WTC11 (cell line): Measurements from ENCODE around the gene OBI1. TPM values are rescaled to one million over a fixed set of nuclear protein-coding genes. Genes with fewer than 3 reads are reported as not detected.

Experiments
- ATAC-seq: fragments of 200-7000 bp; cut with Tn5 transposase; 2 replicates; pipeline ENCODE4 v1.10.0; 2021; ENCODE audit warnings: mild to moderate bottlenecking, moderate library complexity
- CTCF ChIA-PET: fragments of 300-600 bp; sonication (Branson Sonifier 250); formaldehyde crosslinking; loops from one replicate; lab custom pipeline; 2021; ENCODE audit warnings: antibody characterized with exemption; lab: Charles Lee
- POLR2A ChIA-PET: fragments of 350-600 bp; sonication (Branson Sonifier 250); formaldehyde crosslinking; loops from one replicate; lab custom pipeline; 2021; ENCODE audit warnings: antibody characterized with exemption; lab: Charles Lee
- DNase-seq: peaks from one replicate; pipeline ENCODE4 v3.0.0; 2021; ENCODE audit warnings: low spot score
- H3K27ac Mint-ChIP-seq: 2 replicates; pipeline ENCODE4 v1.8.0; 2021; ENCODE audit warnings: mixed read lengths
- H3K27me3 Mint-ChIP-seq: 2 replicates; pipeline ENCODE4 v1.8.0; 2021; ENCODE audit warnings: low read depth, mild to moderate bottlenecking, moderate library complexity, mixed read lengths
- H3K36me3 Mint-ChIP-seq: 2 replicates; pipeline ENCODE4 v1.8.0; 2021; ENCODE audit warnings: mixed read lengths
- H3K4me1 Mint-ChIP-seq: 2 replicates; pipeline ENCODE4 v1.8.0; 2022; ENCODE audit warnings: mixed read lengths
- H3K4me3 Mint-ChIP-seq: 2 replicates; pipeline ENCODE4 v1.8.0; 2021; ENCODE audit warnings: mild to moderate bottlenecking, moderate library complexity, mixed read lengths
- H3K9me3 Mint-ChIP-seq: 2 replicates; pipeline ENCODE4 v1.8.0; 2021; ENCODE audit warnings: mixed read lengths
- ELF4 ChIP-seq: sonication (generic); formaldehyde crosslinking; IDR thresholded peaks from 2 replicates; pipeline ENCODE4 v1.8.1; 2022; ENCODE audit warnings: low read depth, mild to moderate bottlenecking, moderate library complexity, missing genetic modification reagents
- ETV6 ChIP-seq: sonication (generic); formaldehyde crosslinking; IDR thresholded peaks from 2 replicates; pipeline ENCODE4 v1.8.1; 2022; ENCODE audit warnings: mild to moderate bottlenecking, missing genetic modification reagents
- FOXP1 ChIP-seq: sonication (generic); formaldehyde crosslinking; IDR thresholded peaks from 2 replicates; pipeline ENCODE4 v1.8.0; 2022; ENCODE audit warnings: missing genetic modification reagents, mild to moderate bottlenecking, moderate library complexity, borderline replicate concordance
- JAZF1 ChIP-seq: fragments of 250-450 bp; sonication (Bioruptor Pico); IDR thresholded peaks from 2 replicates; pipeline ENCODE4 v1.9.0; 2021; ENCODE audit warnings: moderate library complexity, mild to moderate bottlenecking, inconsistent platforms
- MYBL2 ChIP-seq: sonication (generic); formaldehyde crosslinking; IDR thresholded peaks from 2 replicates; pipeline ENCODE4 v1.8.1; 2023; ENCODE audit warnings: mild to moderate bottlenecking, moderate library complexity, missing genetic modification reagents
- NFE2L1 ChIP-seq: sonication (generic); formaldehyde crosslinking; IDR thresholded peaks from 2 replicates; pipeline ENCODE4 v1.8.1; 2023; ENCODE audit warnings: missing genetic modification reagents
- NFYB ChIP-seq: sonication (generic); formaldehyde crosslinking; conservative IDR thresholded peaks from 2 replicates; pipeline ENCODE4 v1.8.0; 2022; ENCODE audit warnings: low read depth, missing genetic modification reagents
- OVOL2 ChIP-seq: fragments of 250-450 bp; sonication (Bioruptor Pico); IDR thresholded peaks from 2 replicates; pipeline ENCODE4 v1.9.0; 2021; ENCODE audit warnings: mild to moderate bottlenecking, borderline replicate concordance
- RELA ChIP-seq: sonication (generic); formaldehyde crosslinking; IDR thresholded peaks from 2 replicates; pipeline ENCODE4 v1.8.1; 2022; ENCODE audit warnings: missing genetic modification reagents, mild to moderate bottlenecking, borderline replicate concordance
- SOX15 ChIP-seq: fragments of 250-450 bp; sonication (Bioruptor Pico); IDR thresholded peaks from 2 replicates; pipeline ENCODE4 v1.9.0; 2021; ENCODE audit warnings: mild to moderate bottlenecking
- TEAD1 ChIP-seq: sonication (generic); formaldehyde crosslinking; IDR thresholded peaks from 2 replicates; pipeline ENCODE4 v1.8.0; 2022; ENCODE audit warnings: mild to moderate bottlenecking, missing genetic modification reagents
- TEAD4 ChIP-seq: sonication (generic); formaldehyde crosslinking; IDR thresholded peaks from 2 replicates; pipeline ENCODE4 v1.8.0; 2022; ENCODE audit warnings: mild to moderate bottlenecking, missing genetic modification reagents
- TP53 ChIP-seq: sonication (generic); formaldehyde crosslinking; IDR thresholded peaks from 2 replicates; pipeline ENCODE4 v1.8.1; 2023; ENCODE audit warnings: mild to moderate bottlenecking, missing genetic modification reagents
- ZNF138 ChIP-seq: sonication (generic); formaldehyde crosslinking; conservative IDR thresholded peaks from 2 replicates; pipeline ENCODE4 v1.8.1; 2022; ENCODE audit warnings: mild to moderate bottlenecking, moderate library complexity, missing genetic modification reagents
- ZNF396 ChIP-seq: fragments of 250-450 bp; sonication (Bioruptor Pico); IDR thresholded peaks from 2 replicates; pipeline ENCODE4 v1.8.0; 2021; ENCODE audit warnings: mild to moderate bottlenecking, moderate library complexity, borderline replicate concordance
- ZNF423 ChIP-seq: fragments of 250-450 bp; sonication (Bioruptor Pico); IDR thresholded peaks from 2 replicates; pipeline ENCODE4 v2.1.2; 2022; ENCODE audit warnings: mild to moderate bottlenecking, moderate library complexity
- total RNA-seq: library from RNA; stranded (reverse); gene quantifications from 3 replicates; pipeline ENCODE4 v1.2.3, GENCODE V29; 2021
- TF ChIP-seq, protein P1 (sequence below): sonication (generic); formaldehyde crosslinking; IDR thresholded peaks from 2 replicates; pipeline ENCODE4 v1.8.0; 2022; ENCODE audit warnings: mild to moderate bottlenecking, missing genetic modification reagents
- TF ChIP-seq, protein P2 (sequence below): sonication (generic); formaldehyde crosslinking; IDR thresholded peaks from 2 replicates; pipeline ENCODE4 v1.8.0; 2023; ENCODE audit warnings: missing genetic modification reagents
- TF ChIP-seq, protein P3 (sequence below): fragments of 200-600 bp; IDR thresholded peaks from 2 replicates; pipeline ENCODE4 v1.8.0; 2022; ENCODE audit warnings: antibody characterized with exemption
- TF ChIP-seq, protein P4 (sequence below): fragments of 250-450 bp; sonication (Bioruptor Pico); IDR thresholded peaks from 2 replicates; pipeline ENCODE4 v2.1.2; 2022; ENCODE audit warnings: mild to moderate bottlenecking, moderate library complexity
- TF ChIP-seq, protein P5 (sequence below): sonication (generic); formaldehyde crosslinking; IDR thresholded peaks from 2 replicates; pipeline ENCODE4 v1.8.1; 2023; ENCODE audit warnings: mild to moderate bottlenecking, missing genetic modification reagents, borderline replicate concordance
- TF ChIP-seq, protein P6 (sequence below): sonication (generic); formaldehyde crosslinking; IDR thresholded peaks from 2 replicates; pipeline ENCODE4 v1.8.1; 2023; ENCODE audit warnings: mild to moderate bottlenecking, missing genetic modification reagents
- TF ChIP-seq, protein P7 (sequence below): sonication (generic); formaldehyde crosslinking; IDR thresholded peaks from 2 replicates; pipeline ENCODE4 v1.8.1; 2022; ENCODE audit warnings: low read depth, missing genetic modification reagents, borderline replicate concordance

OBI1 gene
- total RNA-seq, 1 experiment from 2014 or later: 13.4 TPM

DNA sequence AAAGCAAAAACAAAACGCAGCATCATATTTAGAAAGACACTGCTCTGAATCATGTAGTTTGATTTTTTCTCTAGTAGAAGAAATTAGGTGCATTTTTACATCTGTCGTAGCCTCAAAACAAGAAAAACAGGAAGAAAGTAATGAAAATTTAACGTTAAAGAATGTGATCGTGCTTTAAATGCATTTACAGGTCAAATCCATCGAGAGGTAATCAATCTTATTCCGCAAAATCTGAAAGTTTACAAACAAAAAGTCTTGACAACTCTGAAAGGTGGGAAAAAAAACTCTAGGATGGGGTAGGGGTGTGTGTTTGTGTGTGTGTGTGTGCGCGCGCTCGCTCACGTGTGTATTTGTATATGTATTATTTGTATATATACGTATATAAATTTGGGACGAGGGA lies 65.8 kb downstream of the OBI1 start (continued):
- TF ChIP-seq FOXP1 (CRISPR knock-in tag) (no peak), TEAD1 (CRISPR knock-in tag) (no peak), ETV6 (CRISPR knock-in tag) (no peak), ZNF138 (CRISPR knock-in tag) (no peak)
- TF ChIP-seq, protein P1, sequence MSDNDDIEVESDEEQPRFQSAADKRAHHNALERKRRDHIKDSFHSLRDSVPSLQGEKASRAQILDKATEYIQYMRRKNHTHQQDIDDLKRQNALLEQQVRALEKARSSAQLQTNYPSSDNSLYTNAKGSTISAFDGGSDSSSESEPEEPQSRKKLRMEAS (CRISPR knock-in tag): no peak
- TF ChIP-seq, protein P2, sequence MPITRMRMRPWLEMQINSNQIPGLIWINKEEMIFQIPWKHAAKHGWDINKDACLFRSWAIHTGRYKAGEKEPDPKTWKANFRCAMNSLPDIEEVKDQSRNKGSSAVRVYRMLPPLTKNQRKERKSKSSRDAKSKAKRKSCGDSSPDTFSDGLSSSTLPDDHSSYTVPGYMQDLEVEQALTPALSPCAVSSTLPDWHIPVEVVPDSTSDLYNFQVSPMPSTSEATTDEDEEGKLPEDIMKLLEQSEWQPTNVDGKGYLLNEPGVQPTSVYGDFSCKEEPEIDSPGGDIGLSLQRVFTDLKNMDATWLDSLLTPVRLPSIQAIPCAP (CRISPR knock-in tag): no peak
- TF ChIP-seq, protein P3, sequence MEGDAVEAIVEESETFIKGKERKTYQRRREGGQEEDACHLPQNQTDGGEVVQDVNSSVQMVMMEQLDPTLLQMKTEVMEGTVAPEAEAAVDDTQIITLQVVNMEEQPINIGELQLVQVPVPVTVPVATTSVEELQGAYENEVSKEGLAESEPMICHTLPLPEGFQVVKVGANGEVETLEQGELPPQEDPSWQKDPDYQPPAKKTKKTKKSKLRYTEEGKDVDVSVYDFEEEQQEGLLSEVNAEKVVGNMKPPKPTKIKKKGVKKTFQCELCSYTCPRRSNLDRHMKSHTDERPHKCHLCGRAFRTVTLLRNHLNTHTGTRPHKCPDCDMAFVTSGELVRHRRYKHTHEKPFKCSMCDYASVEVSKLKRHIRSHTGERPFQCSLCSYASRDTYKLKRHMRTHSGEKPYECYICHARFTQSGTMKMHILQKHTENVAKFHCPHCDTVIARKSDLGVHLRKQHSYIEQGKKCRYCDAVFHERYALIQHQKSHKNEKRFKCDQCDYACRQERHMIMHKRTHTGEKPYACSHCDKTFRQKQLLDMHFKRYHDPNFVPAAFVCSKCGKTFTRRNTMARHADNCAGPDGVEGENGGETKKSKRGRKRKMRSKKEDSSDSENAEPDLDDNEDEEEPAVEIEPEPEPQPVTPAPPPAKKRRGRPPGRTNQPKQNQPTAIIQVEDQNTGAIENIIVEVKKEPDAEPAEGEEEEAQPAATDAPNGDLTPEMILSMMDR: no peak
- TF ChIP-seq, all 79 proteins: peak for 0

DNA sequence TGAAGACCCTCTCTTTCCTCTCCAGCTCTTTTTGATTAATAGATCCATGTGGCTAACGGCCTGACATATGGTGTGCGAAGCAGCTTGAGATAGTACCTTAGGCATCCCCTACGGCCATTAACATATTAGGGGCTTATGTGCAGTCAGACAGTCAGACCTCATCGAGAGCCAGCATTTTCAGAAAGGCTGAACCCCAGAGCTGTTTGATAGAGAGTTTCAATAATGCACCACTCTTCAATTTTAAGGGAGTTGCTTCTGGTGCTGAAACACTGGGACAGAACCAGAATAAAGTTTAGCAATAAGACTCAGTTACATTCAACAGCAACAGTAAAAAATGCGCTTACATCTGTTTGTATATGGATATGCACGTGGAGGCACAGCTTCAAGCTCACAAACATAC lies 66.4 kb downstream of the OBI1 start:
- Mint-ChIP-seq H3K27ac (no peak overlapping the region), H3K27me3 (peaks cover 100% of the 10 kb centered on the region), H3K36me3 (no peaks in the 10 kb centered on the region), H3K4me1 (peaks cover 40% of the 10 kb centered on the region), H3K4me3 (no peak overlapping the region), H3K9me3 (no peaks in the 10 kb centered on the region)
- ChIA-PET CTCF (interaction anchor here (0.8 to 1.2 kb wide), 2 partner anchors 11 to 352 kb away, joined by 3 to 4 read pairs; partner anchors contain the start of gene POU4F1), POLR2A (no interaction called here)
- TF ChIP-seq, protein P4, sequence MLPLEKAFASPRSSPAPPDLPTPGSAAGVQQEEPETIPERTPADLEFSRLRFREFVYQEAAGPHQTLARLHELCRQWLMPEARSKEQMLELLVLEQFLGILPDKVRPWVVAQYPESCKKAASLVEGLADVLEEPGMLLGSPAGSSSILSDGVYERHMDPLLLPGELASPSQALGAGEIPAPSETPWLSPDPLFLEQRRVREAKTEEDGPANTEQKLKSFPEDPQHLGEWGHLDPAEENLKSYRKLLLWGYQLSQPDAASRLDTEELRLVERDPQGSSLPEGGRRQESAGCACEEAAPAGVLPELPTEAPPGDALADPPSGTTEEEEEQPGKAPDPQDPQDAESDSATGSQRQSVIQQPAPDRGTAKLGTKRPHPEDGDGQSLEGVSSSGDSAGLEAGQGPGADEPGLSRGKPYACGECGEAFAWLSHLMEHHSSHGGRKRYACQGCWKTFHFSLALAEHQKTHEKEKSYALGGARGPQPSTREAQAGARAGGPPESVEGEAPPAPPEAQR: no peak
- TF ChIP-seq, protein P5, sequence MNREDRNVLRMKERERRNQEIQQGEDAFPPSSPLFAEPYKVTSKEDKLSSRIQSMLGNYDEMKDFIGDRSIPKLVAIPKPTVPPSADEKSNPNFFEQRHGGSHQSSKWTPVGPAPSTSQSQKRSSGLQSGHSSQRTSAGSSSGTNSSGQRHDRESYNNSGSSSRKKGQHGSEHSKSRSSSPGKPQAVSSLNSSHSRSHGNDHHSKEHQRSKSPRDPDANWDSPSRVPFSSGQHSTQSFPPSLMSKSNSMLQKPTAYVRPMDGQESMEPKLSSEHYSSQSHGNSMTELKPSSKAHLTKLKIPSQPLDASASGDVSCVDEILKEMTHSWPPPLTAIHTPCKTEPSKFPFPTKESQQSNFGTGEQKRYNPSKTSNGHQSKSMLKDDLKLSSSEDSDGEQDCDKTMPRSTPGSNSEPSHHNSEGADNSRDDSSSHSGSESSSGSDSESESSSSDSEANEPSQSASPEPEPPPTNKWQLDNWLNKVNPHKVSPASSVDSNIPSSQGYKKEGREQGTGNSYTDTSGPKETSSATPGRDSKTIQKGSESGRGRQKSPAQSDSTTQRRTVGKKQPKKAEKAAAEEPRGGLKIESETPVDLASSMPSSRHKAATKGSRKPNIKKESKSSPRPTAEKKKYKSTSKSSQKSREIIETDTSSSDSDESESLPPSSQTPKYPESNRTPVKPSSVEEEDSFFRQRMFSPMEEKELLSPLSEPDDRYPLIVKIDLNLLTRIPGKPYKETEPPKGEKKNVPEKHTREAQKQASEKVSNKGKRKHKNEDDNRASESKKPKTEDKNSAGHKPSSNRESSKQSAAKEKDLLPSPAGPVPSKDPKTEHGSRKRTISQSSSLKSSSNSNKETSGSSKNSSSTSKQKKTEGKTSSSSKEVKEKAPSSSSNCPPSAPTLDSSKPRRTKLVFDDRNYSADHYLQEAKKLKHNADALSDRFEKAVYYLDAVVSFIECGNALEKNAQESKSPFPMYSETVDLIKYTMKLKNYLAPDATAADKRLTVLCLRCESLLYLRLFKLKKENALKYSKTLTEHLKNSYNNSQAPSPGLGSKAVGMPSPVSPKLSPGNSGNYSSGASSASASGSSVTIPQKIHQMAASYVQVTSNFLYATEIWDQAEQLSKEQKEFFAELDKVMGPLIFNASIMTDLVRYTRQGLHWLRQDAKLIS: no peak
- TF ChIP-seq TEAD4 (CRISPR knock-in tag): no peak
- TF ChIP-seq SOX15: no peak
- TF ChIP-seq, protein P6, sequence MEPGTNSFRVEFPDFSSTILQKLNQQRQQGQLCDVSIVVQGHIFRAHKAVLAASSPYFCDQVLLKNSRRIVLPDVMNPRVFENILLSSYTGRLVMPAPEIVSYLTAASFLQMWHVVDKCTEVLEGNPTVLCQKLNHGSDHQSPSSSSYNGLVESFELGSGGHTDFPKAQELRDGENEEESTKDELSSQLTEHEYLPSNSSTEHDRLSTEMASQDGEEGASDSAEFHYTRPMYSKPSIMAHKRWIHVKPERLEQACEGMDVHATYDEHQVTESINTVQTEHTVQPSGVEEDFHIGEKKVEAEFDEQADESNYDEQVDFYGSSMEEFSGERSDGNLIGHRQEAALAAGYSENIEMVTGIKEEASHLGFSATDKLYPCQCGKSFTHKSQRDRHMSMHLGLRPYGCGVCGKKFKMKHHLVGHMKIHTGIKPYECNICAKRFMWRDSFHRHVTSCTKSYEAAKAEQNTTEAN (CRISPR knock-in tag): no peak
- no peak for TF ChIP-seq OVOL2
- no peak for TF ChIP-seq NFE2L1 (CRISPR knock-in tag)
- no peak for TF ChIP-seq RELA (CRISPR knock-in tag)
- no peak for TF ChIP-seq JAZF1 (CRISPR knock-in tag)
- TF ChIP-seq, protein P7, sequence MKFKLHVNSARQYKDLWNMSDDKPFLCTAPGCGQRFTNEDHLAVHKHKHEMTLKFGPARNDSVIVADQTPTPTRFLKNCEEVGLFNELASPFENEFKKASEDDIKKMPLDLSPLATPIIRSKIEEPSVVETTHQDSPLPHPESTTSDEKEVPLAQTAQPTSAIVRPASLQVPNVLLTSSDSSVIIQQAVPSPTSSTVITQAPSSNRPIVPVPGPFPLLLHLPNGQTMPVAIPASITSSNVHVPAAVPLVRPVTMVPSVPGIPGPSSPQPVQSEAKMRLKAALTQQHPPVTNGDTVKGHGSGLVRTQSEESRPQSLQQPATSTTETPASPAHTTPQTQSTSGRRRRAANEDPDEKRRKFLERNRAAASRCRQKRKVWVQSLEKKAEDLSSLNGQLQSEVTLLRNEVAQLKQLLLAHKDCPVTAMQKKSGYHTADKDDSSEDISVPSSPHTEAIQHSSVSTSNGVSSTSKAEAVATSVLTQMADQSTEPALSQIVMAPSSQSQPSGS (CRISPR knock-in tag): no peak
- TF ChIP-seq TP53 (CRISPR knock-in tag): no peak
- TF ChIP-seq MYBL2 (CRISPR knock-in tag): no peak
- TF ChIP-seq ELF4 (CRISPR knock-in tag): no peak
- no peak for TF ChIP-seq NFYB
- TF ChIP-seq ZNF396 (CRISPR knock-in tag): no peak
- TF ChIP-seq, protein P2 (CRISPR knock-in tag): no peak
- TF ChIP-seq ZNF423: no peak
- no peak for DNase-seq
- ATAC-seq: no peak
